ENCODE data around the gene IFI44.
A peak's percentile ranks its signal among the peaks of the same experiment; 100 is the strongest.

IFI44 gene

GRCh38 chr1:78617615-78618026, 32.0 kb upstream of the IFI44 start:
- H3K27ac ChIP-seq, result peak overlapping the region in 1 of 2 donors; percentile 11
- DNase-seq (ENCODE audit: low spot score), result peak; percentile 75
- no peak overlapping the region for H3K4me3 ChIP-seq
- TF ChIP-seq, protein P1, sequence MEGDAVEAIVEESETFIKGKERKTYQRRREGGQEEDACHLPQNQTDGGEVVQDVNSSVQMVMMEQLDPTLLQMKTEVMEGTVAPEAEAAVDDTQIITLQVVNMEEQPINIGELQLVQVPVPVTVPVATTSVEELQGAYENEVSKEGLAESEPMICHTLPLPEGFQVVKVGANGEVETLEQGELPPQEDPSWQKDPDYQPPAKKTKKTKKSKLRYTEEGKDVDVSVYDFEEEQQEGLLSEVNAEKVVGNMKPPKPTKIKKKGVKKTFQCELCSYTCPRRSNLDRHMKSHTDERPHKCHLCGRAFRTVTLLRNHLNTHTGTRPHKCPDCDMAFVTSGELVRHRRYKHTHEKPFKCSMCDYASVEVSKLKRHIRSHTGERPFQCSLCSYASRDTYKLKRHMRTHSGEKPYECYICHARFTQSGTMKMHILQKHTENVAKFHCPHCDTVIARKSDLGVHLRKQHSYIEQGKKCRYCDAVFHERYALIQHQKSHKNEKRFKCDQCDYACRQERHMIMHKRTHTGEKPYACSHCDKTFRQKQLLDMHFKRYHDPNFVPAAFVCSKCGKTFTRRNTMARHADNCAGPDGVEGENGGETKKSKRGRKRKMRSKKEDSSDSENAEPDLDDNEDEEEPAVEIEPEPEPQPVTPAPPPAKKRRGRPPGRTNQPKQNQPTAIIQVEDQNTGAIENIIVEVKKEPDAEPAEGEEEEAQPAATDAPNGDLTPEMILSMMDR (IDR thresholded peaks at IDR 0.05), result peak; percentile 86

- peak overlapping the region; percentile 57 for H3K4me3 ChIP-seq
- peak overlapping the region; percentile 72 to 76 for H3K27ac ChIP-seq
- TF ChIP-seq, protein P1 (IDR thresholded peaks at IDR 0.05), result no peak
- no peak for DNase-seq (ENCODE audit: low spot score)
Measured at GRCh38 chr1:78619032-78619431, 30.6 kb upstream of the IFI44 start.

- Histone ChIP-seq H3K27ac (peak overlapping the region; percentile 72 to 76), H3K4me3 (peak overlapping the region; percentile 57)
- no peak for DNase-seq (ENCODE audit: low spot score)
- TF ChIP-seq, protein P1 (IDR thresholded peaks at IDR 0.05), result no peak
Measured at GRCh38 chr1:78619446-78619802, 30.2 kb upstream of the IFI44 start.

DNA sequence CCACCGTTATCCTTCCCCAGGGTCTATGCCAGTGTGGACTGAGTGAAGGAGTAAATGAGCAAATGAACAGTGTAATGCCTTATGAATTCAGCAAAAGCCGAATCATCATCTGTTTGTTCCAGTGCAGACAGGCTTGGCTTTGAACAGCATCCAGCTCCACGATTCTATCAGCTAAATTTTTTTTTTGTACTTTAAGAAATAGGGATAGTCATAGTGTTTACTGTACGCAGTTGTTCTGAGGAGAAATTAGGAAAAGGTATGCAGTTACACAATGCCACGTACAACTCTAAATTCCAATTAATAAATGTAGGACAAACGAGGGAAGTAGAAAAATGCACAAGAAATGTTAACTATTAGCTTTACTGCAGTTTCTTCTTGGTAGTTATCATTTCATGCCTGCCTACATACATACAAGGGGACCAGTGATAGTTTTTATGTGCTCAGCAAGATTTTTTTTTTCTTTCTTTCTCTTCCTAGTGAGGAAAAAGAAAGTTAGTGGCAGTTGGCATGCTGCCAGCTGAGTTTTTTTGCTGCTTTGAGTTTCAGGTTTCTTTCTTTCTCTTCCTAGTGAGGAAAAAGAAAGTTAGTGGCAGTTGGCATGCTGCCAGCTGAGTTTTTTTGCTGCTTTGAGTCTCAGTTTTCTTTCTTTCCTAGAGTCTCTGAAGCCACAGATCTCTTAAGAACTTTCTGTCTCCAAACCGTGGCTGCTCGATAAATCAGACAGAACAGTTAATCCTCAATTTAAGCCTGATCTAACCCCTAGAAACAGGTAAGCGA, 29.6 kb upstream of the IFI44 start, which contains the start of gene IFI44L:
TSS of gene IFI44L (plus strand) at position 646 of the 777 bp plus-strand sequence. CDS start 7,468 bp downstream, outside the sequence.
- peak within 1 kb of the TSS; percentile 57 for H3K4me3 ChIP-seq
- TF ChIP-seq, protein P1 (IDR thresholded peaks at IDR 0.05), result no peak
- DNase-seq (ENCODE audit: low spot score), result no peak
- peak within 1 kb of the TSS; percentile 72 to 76 for H3K27ac ChIP-seq

DNA sequence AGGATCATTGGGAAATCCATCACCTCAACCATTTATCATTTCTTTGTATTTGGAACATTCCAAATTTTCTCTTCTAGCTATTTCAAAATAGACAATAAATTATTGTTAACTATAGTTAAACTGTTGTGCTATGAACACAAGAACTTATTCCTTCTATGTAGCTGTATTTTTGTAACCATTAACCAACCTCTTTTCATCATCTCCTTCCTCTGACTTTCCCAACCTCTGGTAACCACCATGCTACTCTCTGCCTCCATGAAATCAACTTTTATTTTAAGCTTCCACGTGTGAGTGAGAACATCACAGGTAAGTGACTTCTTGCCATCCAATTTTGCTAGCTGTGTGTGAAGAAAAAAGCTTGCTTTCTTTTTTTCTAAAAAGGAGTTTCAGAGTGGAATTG, 29.0 kb upstream of the IFI44 start:
- Histone ChIP-seq H3K4me3 (peak overlapping the region; percentile 57), H3K27ac (peak overlapping the region; percentile 72 to 76)
- TF ChIP-seq, protein P1 (IDR thresholded peaks at IDR 0.05), result no peak
- no peak for DNase-seq (ENCODE audit: low spot score)

- H3K27ac ChIP-seq, result peak overlapping the region in 1 of 2 donors; percentile 30
Measured at GRCh38 chr1:78622548-78622947, 27.1 kb upstream of the IFI44 start.

More at GRCh38 chr1:78622548-78622947, 27.1 kb upstream of the IFI44 start:
- H3K4me3 ChIP-seq, result peak overlapping the region; percentile 32
- TF ChIP-seq, protein P1 (IDR thresholded peaks at IDR 0.05), result no peak
- no peak for DNase-seq (ENCODE audit: low spot score)
